GM23338 (cell line): ENCODE measurements around the gene GBP6. TPM values are rescaled to one million over a fixed set of nuclear protein-coding genes. Genes with fewer than 3 reads are reported as not detected.
A peak's percentile ranks its signal among the peaks of the same experiment; 100 is the strongest.
"Not testable (repeated sequence)": the region's sequence is repeated elsewhere in the genome, so short reads cannot be mapped to it uniquely, and the experiment has no call there.

ENCODE experiments used
- ATAC-seq: fragments of 200-7000 bp; cut with Tn5 transposase; 3 replicates; pipeline ENCODE4 v1.9.1; 2020
- DNase-seq: peaks from one replicate; pipeline ENCODE4 v3.0.0-alpha.2; 2015; ENCODE audit warnings: low spot score
- H2AFZ ChIP-seq: fragments of 200-600 bp; sonication (generic); 2 replicates; pipeline ENCODE4 v1.8.0; 2016; ENCODE audit warnings: antibody characterized with exemption, mild to moderate bottlenecking, moderate library complexity
- H3F3A ChIP-seq: fragments of 200-600 bp; sonication (generic); replicated peaks from 2 replicates; pipeline ENCODE4 v1.8.0; 2017; ENCODE audit warnings: antibody characterized with exemption, mixed run types, low read depth
- H3K27ac ChIP-seq: fragments of 200-600 bp; sonication (generic); 2 replicates; pipeline ENCODE4 v1.6.1; 2016; ENCODE audit warnings: low read depth
- H3K27me3 ChIP-seq: fragments of 200-600 bp; sonication (generic); 2 replicates; pipeline ENCODE4 v1.8.0; 2016; ENCODE audit warnings: mild to moderate bottlenecking, mixed run types, moderate library complexity; ENCODE audit not compliant: insufficient read depth
- H3K36me3 ChIP-seq: fragments of 200-600 bp; sonication (generic); 2 replicates; pipeline ENCODE4 v1.8.0; 2016; ENCODE audit warnings: mild to moderate bottlenecking; ENCODE audit not compliant: insufficient read depth
- H3K4me1 ChIP-seq: fragments of 200-600 bp; sonication (generic); 2 replicates; pipeline ENCODE4 v1.8.0; 2016; ENCODE audit warnings: mild to moderate bottlenecking, moderate library complexity; ENCODE audit not compliant: insufficient read depth
- H3K4me2 ChIP-seq: fragments of 200-600 bp; sonication (generic); 2 replicates; pipeline ENCODE4 v1.7.1; 2017; ENCODE audit warnings: mixed run types
- H3K4me3 ChIP-seq: fragments of 200-600 bp; sonication (generic); 2 replicates; pipeline ENCODE4 v1.6.1; 2016; ENCODE audit warnings: mixed run types
- H3K79me2 ChIP-seq: fragments of 200-600 bp; sonication (generic); replicated peaks from 2 replicates; pipeline ENCODE4 v1.8.0; 2017; ENCODE audit warnings: mild to moderate bottlenecking; ENCODE audit not compliant: insufficient read depth
- H3K9me2 ChIP-seq: fragments of 200-600 bp; sonication (generic); 2 replicates; pipeline ENCODE4 v1.8.0; 2017; ENCODE audit not compliant: insufficient read depth
- H4K20me1 ChIP-seq: fragments of 200-600 bp; sonication (generic); replicated peaks from 2 replicates; pipeline ENCODE4 v1.8.0; 2017; ENCODE audit warnings: mild to moderate bottlenecking; ENCODE audit not compliant: insufficient read depth
- H3K27ac Mint-ChIP-seq: 2 replicates; pipeline ENCODE4 v1.8.0; 2020; ENCODE audit warnings: inconsistent platforms, mild to moderate bottlenecking, moderate library complexity, mixed read lengths
- H3K27me3 Mint-ChIP-seq: 3 replicates; pipeline ENCODE4 v1.8.0; 2022; ENCODE audit warnings: low read depth, mild to moderate bottlenecking, moderate library complexity, mixed read lengths, inconsistent platforms; ENCODE audit not compliant: insufficient read depth, poor library complexity
- H3K36me3 Mint-ChIP-seq: 3 replicates; pipeline ENCODE4 v1.8.0; 2021; ENCODE audit warnings: low read depth, mild to moderate bottlenecking, inconsistent platforms, moderate library complexity, mixed read lengths
- H3K4me1 Mint-ChIP-seq: 3 replicates; pipeline ENCODE4 v1.8.0; 2020; ENCODE audit warnings: mild to moderate bottlenecking, inconsistent platforms, mixed read lengths
- H3K4me3 Mint-ChIP-seq: 3 replicates; pipeline ENCODE4 v1.8.0; 2021; ENCODE audit warnings: moderate library complexity, mild to moderate bottlenecking, inconsistent platforms, mixed read lengths
- H3K9me3 Mint-ChIP-seq: 3 replicates; pipeline ENCODE4 v1.8.0; 2020; ENCODE audit warnings: moderate library complexity, mild to moderate bottlenecking, inconsistent platforms, mixed read lengths
- CTCF ChIP-seq, 2 experiments: fragments of 200-600 bp in 1 of 2; sonication (generic) in 1 of 2; conservative IDR thresholded peaks; 2 replicates each; pipeline versions ENCODE4 v1.5.1 to v1.6.1; 2016 to 2017; ENCODE audit warnings: antibody characterized with exemption in 2 of 2, low read depth in 2 of 2, mild to moderate bottlenecking in 2 of 2, moderate library complexity in 1 of 2
- polyA plus RNA-seq: library from polyadenylated mRNA; unstranded; fragments of >200 nt; fragmentation: Nextera tagmentation; extraction: Ambion mirVana; gene quantifications from 2 replicates; pipeline ENCODE4 v1.2.1, GENCODE V29; 2016
- total RNA-seq: library from RNA; depleted of rRNA; stranded (reverse); fragments of >200 nt; shearing (Covaris generic); gene quantifications from 2 replicates; pipeline ENCODE4 v1.2.3, GENCODE V29; 2014; rRNA removed

Gene GBP6
- total and polyA plus RNA-seq, 2 experiments from 2014 or later: not detected

- not testable (repeated sequence) for H3K4me1 Mint-ChIP-seq, H3K79me2 ChIP-seq, H3K4me3 Mint-ChIP-seq, H3K36me3 ChIP-seq, H3K27ac Mint-ChIP-seq, H4K20me1 ChIP-seq, H3F3A ChIP-seq, H2AFZ ChIP-seq, H3K4me1 ChIP-seq, H3K27me3 ChIP-seq, H3K4me3 ChIP-seq, H3K27me3 Mint-ChIP-seq, H3K4me2 ChIP-seq, H3K36me3 Mint-ChIP-seq, H3K9me2 ChIP-seq, H3K27ac ChIP-seq
- ATAC-seq (peak; percentile 50; the same call in 2 of the 3 replicates), DNase-seq (peak; percentile 19)
- H3K9me3 Mint-ChIP-seq: peaks cover 19% of the 10 kb centered on the region
- peak; percentile 38 to 40 for TF ChIP-seq CTCF (conservative IDR thresholded peaks at IDR 0.05; ENCODE audit: low read depth in 2 of 2)
Observed at GRCh38 chr1:89434058-89434780, 70.4 kb downstream of the GBP6 start.

Other genes with a start within 250 kb of the GBP6 start
- gene GBP2, start 237.9 kb upstream of the GBP6 start, total RNA-seq: not detected in 2 replicates
- gene GBP2, start 237.9 kb upstream of the GBP6 start, polyA plus RNA-seq: not detected in 2 replicates
- not detected in 2 replicates for gene GBP7, start 188.1 kb upstream of the GBP6 start, total RNA-seq
- gene GBP7, start 188.1 kb upstream of the GBP6 start, polyA plus RNA-seq: not detected in 2 replicates
- gene GBP4, start 165.1 kb upstream of the GBP6 start, total RNA-seq: 0.03 TPM in 1 of 2 replicates, not detected in the other
- 0.05 TPM in 1 of 2 replicates, not detected in the other for gene GBP4, start 165.1 kb upstream of the GBP6 start, polyA plus RNA-seq
- gene GBP5, start 91.2 kb upstream of the GBP6 start, total RNA-seq: not detected in 2 replicates
- not detected in 2 replicates for gene GBP5, start 91.2 kb upstream of the GBP6 start, polyA plus RNA-seq
- 26.5 and 37.6 TPM in 2 replicates for gene LRRC8B, start 160.8 kb downstream of the GBP6 start, total RNA-seq
- gene LRRC8B, start 160.8 kb downstream of the GBP6 start, polyA plus RNA-seq: 7.5 and 9.0 TPM in 2 replicates